ENCODE results near the gene FAM9B. TPM values are rescaled to one million over a fixed set of nuclear protein-coding genes. Genes with fewer than 3 reads are reported as not detected.

The FAM9B gene
- polyA plus RNA-seq, 1 donor, result not detected

DNA sequence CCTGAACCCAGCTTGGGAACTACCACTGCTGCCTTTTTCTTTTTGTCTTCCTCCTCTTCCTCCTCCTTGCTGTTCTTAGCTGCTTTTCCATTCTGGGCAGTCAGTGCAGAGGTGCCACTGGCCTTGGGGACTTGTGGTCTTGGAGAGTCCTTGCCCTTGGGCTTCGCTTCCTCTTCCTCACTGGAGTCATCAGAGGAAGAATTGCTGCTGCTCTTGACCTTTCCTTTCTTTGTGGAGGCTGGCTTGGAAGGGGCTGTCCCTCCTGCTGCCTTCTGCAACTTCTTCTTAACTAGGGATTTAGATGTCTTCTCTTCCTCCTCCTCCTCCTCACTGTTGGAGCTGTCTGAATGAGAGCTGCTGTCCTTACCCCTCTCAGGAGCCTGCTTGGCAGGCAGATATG is 53.2 kb downstream of the FAM9B start:
- no peak for DNase-seq (ENCODE audit: low read depth)

Other genes starting within 250 kb of the FAM9B start
- not detected for gene FAM9A, start 232.7 kb downstream of the FAM9B start, polyA plus RNA-seq (ENCODE audit: insufficient read length)